ENCODE results near the gene ZBTB47.

ZBTB47 gene

DNA sequence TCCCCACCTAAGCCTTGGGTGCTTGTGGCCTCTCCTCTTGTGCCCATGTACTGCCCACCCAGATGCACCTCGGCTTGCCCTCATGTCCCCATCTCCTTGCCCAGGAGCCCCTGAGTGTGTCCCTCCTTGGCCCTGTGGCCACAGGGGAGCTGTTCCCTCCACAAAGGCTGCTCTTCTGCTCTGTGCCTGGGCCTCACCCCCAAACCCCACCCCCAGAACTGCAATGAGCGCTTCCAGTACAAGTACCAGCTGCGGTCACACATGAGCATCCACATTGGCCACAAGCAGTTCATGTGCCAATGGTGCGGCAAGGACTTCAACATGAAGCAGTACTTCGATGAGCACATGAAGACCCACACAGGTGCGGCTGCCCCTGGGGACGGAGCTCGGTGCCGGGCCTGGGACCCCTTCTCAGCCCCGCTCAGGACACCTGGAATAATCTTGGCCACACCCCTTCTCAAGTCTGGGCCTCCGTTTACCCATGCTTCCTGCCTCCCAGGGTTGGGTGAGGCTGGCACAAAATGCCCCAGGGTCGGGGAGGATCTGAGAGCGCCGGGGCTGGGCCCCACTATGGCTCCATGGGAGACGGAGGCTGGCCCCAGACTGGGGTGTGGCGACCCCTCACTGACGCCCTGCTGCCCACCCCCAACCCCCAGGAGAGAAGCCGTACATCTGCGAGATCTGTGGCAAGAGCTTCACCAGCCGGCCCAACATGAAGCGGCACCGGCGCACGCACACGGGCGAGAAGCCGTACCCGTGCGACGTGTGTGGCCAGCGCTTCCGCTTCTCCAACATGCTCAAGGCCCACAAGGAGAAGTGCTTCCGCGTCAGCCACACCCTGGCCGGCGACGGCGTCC lies 10.3 kb downstream of the ZBTB47 start:
- H3K27ac ChIP-seq, result no peak overlapping the region
- DNase-seq, result no peak
- in situ Hi-C loops (cut with HindIII; ENCODE audit: low pct_ligation_motif_present, low sequenced_read_pairs), result no loop called here
- TF ChIP-seq CTCF (IDR thresholded peaks at IDR 0.05; ENCODE audit: low read depth, low read length, missing control alignments), result no peak
- H3K4me3 ChIP-seq (ENCODE audit: low read depth, low read length), result no peak overlapping the region
- no peaks in the 10 kb centered on the region for H3K27me3 ChIP-seq (replicated peaks)
- H3K36me3 ChIP-seq (replicated peaks), result peaks cover 19% of the 10 kb centered on the region

GRCh38 chr3:42664438-42664803 lies 10.9 kb downstream of the ZBTB47 start:
- Histone ChIP-seq H3K36me3 (replicated peaks) (peaks cover 16% of the 10 kb centered on the region), H3K27me3 (replicated peaks) (no peaks in the 10 kb centered on the region), H3K4me3 (ENCODE audit: low read depth, low read length) (no peak overlapping the region), H3K27ac (no peak overlapping the region)
- TF ChIP-seq CTCF (IDR thresholded peaks at IDR 0.05; ENCODE audit: low read depth, low read length, missing control alignments), result no peak
- in situ Hi-C loops (cut with HindIII; ENCODE audit: low pct_ligation_motif_present, low sequenced_read_pairs), result no loop called here
- no peak for DNase-seq

- Histone ChIP-seq H3K4me3 (ENCODE audit: low read depth, low read length) (no peak overlapping the region), H3K27me3 (replicated peaks) (no peaks in the 10 kb centered on the region), H3K36me3 (replicated peaks) (peaks cover 11% of the 10 kb centered on the region), H3K27ac (no peak overlapping the region)
- DNase-seq, result no peak
- in situ Hi-C loops (cut with HindIII; ENCODE audit: low pct_ligation_motif_present, low sequenced_read_pairs), result no loop called here
- TF ChIP-seq CTCF (IDR thresholded peaks at IDR 0.05; ENCODE audit: low read depth, low read length, missing control alignments), result no peak
These were observed 11.8 kb downstream of the ZBTB47 start for GRCh38 chr3:42665050-42665878.

DNA sequence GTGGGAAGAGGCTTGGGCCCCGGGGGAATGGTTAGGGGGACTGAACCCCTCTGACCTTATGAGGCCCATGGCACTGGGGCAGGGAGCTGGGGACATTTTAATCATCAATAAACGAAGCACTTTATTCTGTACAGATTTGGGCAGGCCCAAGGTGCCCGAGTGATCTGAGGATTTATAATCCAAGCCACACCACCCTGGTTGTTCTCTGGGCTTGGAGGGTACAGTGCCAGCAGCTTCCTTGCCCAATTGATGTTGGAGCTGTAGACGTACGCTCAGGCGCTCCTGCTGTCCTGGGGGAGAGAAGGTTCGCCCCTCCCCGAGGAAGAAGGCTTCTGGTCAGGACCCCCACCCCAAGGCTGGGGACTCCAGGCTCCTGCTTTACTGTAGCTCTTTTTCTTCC lies 12.5 kb downstream of the ZBTB47 start:
- peaks cover 11% of the 10 kb centered on the region for H3K36me3 ChIP-seq (replicated peaks)

GRCh38 chr3:42666577-42666998 lies 13.1 kb downstream of the ZBTB47 start:
- Histone ChIP-seq H3K27me3 (replicated peaks) (no peaks in the 10 kb centered on the region), H3K36me3 (replicated peaks) (peaks cover 6% of the 10 kb centered on the region), H3K27ac (no peak overlapping the region), H3K4me3 (ENCODE audit: low read depth, low read length) (no peak overlapping the region)
- in situ Hi-C loops (cut with HindIII; ENCODE audit: low pct_ligation_motif_present, low sequenced_read_pairs), result no loop called here
- no peak for DNase-seq
- no peak for TF ChIP-seq CTCF (IDR thresholded peaks at IDR 0.05; ENCODE audit: low read depth, low read length, missing control alignments)

More for the DNA sequence above, 12.5 kb downstream of the ZBTB47 start:
- in situ Hi-C loops (cut with HindIII; ENCODE audit: low pct_ligation_motif_present, low sequenced_read_pairs), result no loop called here
- H3K27me3 ChIP-seq (replicated peaks), result no peaks in the 10 kb centered on the region
- no peak overlapping the region for H3K27ac ChIP-seq
- no peak for TF ChIP-seq CTCF (IDR thresholded peaks at IDR 0.05; ENCODE audit: low read depth, low read length, missing control alignments)
- no peak overlapping the region for H3K4me3 ChIP-seq (ENCODE audit: low read depth, low read length)
- no peak for DNase-seq
